ENCODE data around the gene SOX10.
"Not testable (repeated sequence)": the region's sequence is repeated elsewhere in the genome, so short reads cannot be mapped to it uniquely, and the experiment has no call there.

Gene SOX10

GRCh38 chr22:37985751-37986281 is 1.5 kb upstream of the SOX10 start:
- no peak for DNase-seq

- no peak for DNase-seq
Measured at GRCh38 chr22:37985050-37985585, 763 bp upstream of the SOX10 start.

- no peak for DNase-seq
Measured at GRCh38 chr22:37982938-37983859, 1.2 kb downstream of the SOX10 start.

GRCh38 chr22:37982151-37982785 is 2.1 kb downstream of the SOX10 start:
- no peak for DNase-seq

GRCh38 chr22:37981282-37982011 is 2.9 kb downstream of the SOX10 start:
- DNase-seq: no peak

GRCh38 chr22:37979782-37980181 is 4.6 kb downstream of the SOX10 start:
- DNase-seq: no peak

GRCh38 chr22:37976547-37976946 is 7.8 kb downstream of the SOX10 start:
- no peak for DNase-seq

- DNase-seq: not testable (repeated sequence)
Measured at GRCh38 chr22:37976022-37976421, 8.3 kb downstream of the SOX10 start.

GRCh38 chr22:37975153-37975552 is 9.2 kb downstream of the SOX10 start:
- no peak for DNase-seq

GRCh38 chr22:37973271-37974170 is 10.8 kb downstream of the SOX10 start:
- DNase-seq: no peak

- no peak for DNase-seq
Measured at GRCh38 chr22:37972527-37972926, 11.8 kb downstream of the SOX10 start.

- DNase-seq: no peak
Measured at GRCh38 chr22:37971475-37972434, 12.6 kb downstream of the SOX10 start.

GRCh38 chr22:37970864-37971263 is 13.5 kb downstream of the SOX10 start:
- no peak for DNase-seq

- no peak for DNase-seq
Measured at GRCh38 chr22:37968452-37969251, 15.7 kb downstream of the SOX10 start.

- no peak for DNase-seq
Measured at GRCh38 chr22:37967637-37968451, 16.5 kb downstream of the SOX10 start.

GRCh38 chr22:37967147-37967546 is 17.2 kb downstream of the SOX10 start:
- no peak for DNase-seq

GRCh38 chr22:37965940-37966664 is 18.3 kb downstream of the SOX10 start:
- no peak for DNase-seq

GRCh38 chr22:37961062-37961461 is 23.3 kb downstream of the SOX10 start:
- DNase-seq: no peak
